ENCODE results near the gene GNPDA1. TPM values are rescaled to one million over a fixed set of nuclear protein-coding genes. Genes with fewer than 3 reads are reported as not detected.

The GNPDA1 gene
- total RNA-seq: 23.9 and 44.5 TPM in 2 replicates

DNA sequence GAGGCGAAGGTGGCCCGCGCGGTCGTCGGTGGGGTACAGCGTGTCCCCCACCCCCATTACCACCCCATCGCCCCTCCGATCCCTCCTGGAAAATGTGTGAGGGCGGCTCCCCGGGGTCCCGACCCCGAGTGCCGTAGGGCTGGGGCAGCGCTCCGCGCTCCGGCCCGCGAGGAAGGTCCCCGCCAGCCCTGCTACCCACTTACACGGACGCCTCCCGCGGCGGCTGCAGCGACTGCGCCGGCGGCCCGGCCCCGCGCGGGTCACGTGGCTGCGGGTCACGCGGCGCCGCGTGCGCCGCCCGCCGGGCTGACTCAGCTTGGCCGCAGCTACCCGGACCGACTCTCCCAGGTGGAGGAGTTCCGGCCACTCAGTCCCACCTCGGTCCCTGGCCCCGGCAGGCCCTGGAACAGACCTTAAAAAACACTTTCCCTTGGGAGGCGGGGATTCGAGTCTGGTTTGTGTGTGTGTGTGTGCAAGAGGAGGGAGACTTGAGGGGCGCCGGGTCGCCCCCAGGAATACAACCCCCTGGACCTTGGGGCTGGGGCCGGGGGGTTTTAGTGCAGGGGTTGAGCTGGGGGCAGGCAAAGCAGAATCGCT lies at the start of gene GNPDA1:
TSS of gene GNPDA1 (minus strand) at position 236 of the 597 bp plus-strand sequence. CDS start 992 bp downstream, outside the sequence.

DNA sequence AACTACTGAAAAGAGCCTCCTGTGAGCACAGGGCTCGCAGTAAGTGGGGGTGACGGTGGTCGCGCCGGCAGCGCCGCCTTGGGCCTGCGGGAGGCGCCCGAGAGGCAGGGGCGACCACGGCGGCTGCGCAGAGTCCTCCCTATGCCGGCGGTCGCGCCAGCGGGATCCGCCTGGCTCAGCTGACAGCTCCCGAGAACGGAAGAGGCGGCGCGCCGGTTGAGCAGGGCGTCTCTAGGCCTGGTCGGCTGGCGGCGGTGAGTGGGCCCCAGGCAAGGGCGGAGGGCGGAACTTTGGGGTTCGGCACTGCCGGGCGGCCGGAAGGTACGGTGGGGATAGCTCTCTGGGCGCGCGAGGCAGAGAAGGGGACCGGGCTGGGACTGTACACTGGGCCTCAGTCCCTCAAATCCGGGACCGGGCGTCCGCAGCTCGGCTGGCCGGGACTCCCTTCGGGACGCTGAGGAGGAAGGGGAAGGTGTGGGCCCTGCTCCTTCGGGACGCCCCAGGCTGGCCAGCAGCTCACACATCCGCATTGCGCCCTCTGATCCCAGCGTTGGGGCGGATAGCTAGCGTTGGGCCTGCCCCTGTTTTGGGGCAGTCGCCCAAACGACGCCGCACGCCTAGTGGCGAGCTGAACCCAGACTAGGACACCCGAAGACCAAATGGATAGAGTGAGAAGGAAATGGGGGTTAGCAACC lies 43.8 kb downstream of the GNPDA1 start, which contains the start of gene RNF14:
TSS of gene RNF14 (plus strand) at position 192 of the 695 bp plus-strand sequence. CDS start 4,484 bp downstream, outside the sequence.

DNA sequence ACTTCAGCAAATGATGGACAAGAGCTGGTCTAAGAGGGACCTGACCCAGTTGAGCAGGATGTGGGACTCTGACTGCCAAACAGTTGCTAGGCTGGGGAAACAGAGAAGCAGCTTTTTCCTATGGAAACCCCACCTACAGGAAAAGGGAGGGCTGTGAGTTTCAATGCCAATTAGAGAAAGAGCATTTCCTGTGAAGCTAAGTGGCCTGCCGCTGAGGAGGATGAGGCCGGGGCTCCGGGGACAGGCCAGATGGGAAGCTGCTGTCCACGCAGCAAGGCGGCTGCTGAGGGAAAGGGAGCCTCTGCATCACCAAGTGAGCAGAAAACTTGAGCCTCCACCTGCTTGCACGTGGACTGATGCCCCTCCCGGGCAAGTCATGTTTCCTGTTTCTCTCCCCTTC lies 54.7 kb downstream of the GNPDA1 start, which contains the start of gene PCDH12:
TSS of gene PCDH12 (minus strand) at position 90 of the 400 bp plus-strand sequence. CDS start 351 bp downstream, outside the sequence.

Other genes starting within 250 kb of the GNPDA1 start
- 6.3 and 25.9 TPM in 2 replicates for gene PCDH1, start 134.6 kb downstream of the GNPDA1 start, total RNA-seq
- 58.6 and 74.6 TPM in 2 replicates for gene DELE1, start 89.2 kb downstream of the GNPDA1 start, total RNA-seq
- gene PCDH12, start 54.8 kb downstream of the GNPDA1 start, total RNA-seq: not detected in 2 replicates
- gene RNF14, start 43.9 kb downstream of the GNPDA1 start, total RNA-seq: 46.7 and 73.7 TPM in 2 replicates
- 72.7 and 78.5 TPM in 2 replicates for gene NDFIP1, start 95.8 kb upstream of the GNPDA1 start, total RNA-seq

Measured in placental epithelial cell (primary cell).